Duodenal mucosa (tissue), 2 donors: ENCODE results near the gene ADCY1.

Source experiments
- H3K27ac ChIP-seq: one replicate; pipeline ENCODE4 v1.7.0; 2013; ENCODE audit warnings: low read depth, low read length
- H3K27me3 ChIP-seq, 2 donors: one replicate each; pipeline ENCODE4 v1.7.0; 2013; ENCODE audit warnings: low read length in 2 of 2, control low read depth in 1 of 2; ENCODE audit not compliant: insufficient read depth in 2 of 2, control insufficient read depth in 1 of 2
- H3K36me3 ChIP-seq, 2 donors: one replicate each; pipeline ENCODE4 v1.7.0; 2013; ENCODE audit warnings: low read length in 2 of 2, control low read depth in 1 of 2; ENCODE audit not compliant: insufficient read depth in 2 of 2, control insufficient read depth in 1 of 2
- H3K4me1 ChIP-seq, 2 donors: one replicate each; pipeline ENCODE4 v1.7.0; 2013; ENCODE audit warnings: low read length in 2 of 2, control low read depth in 1 of 2; ENCODE audit not compliant: insufficient read depth in 2 of 2, control insufficient read depth in 1 of 2
- H3K4me3 ChIP-seq, 2 donors: one replicate each; pipeline ENCODE4 v1.7.0; 2013; ENCODE audit warnings: low read length in 2 of 2, low read depth in 1 of 2
- H3K9ac ChIP-seq, 2 donors: one replicate each; pipeline ENCODE4 v1.7.0; 2013; ENCODE audit warnings: low read length in 2 of 2, low read depth in 1 of 2
- H3K9me3 ChIP-seq, 2 donors: one replicate each; pipeline ENCODE4 v1.7.0; 2013; ENCODE audit warnings: low read length in 2 of 2, control low read depth in 1 of 2; ENCODE audit not compliant: control insufficient read depth in 1 of 2

ADCY1 gene

DNA sequence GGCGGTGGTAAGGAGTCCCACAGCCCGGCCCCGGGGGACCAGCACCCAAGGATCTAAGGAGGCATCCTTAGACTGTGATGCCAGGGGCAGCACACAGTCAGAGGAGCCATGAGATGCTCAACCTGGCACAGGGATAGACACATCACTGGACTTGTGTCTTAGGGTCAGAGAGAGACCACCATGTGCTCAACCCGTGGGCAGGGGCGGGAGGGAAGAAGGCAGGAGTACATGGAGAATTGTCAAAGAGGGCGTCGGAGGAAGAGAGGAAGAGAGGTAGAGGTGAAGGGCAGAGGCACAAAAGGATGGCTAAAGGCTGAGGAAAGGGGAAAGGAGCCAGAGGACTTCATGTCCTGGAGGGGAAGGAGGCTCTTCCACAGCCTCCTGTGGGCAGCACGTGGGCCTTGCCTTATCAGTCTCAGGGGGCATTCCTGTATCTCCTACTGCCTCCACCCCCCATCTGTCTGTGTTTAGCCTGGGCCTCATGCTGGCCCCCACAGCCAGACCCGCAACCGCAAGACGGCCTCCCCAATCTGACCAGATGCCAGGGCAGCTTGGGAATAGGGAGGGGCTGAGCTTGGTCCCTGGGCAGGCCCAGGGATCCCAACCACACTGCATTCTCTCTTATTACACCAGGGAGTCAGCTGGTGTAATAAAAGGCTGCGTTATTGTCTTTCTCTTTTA is 2.2 kb downstream of the ADCY1 start:
- Histone ChIP-seq H3K4me1 (peaks cover 0 to 6% of the 10 kb centered on the region in 2 donors), H3K36me3 (no peaks in the 10 kb centered on the region), H3K27me3 (peaks cover 31 to 38% of the 10 kb centered on the region in 2 donors), H3K4me3 (no peak overlapping the region), H3K27ac (no peak overlapping the region), H3K9ac (no peak overlapping the region), H3K9me3 (no peaks in the 10 kb centered on the region)

DNA sequence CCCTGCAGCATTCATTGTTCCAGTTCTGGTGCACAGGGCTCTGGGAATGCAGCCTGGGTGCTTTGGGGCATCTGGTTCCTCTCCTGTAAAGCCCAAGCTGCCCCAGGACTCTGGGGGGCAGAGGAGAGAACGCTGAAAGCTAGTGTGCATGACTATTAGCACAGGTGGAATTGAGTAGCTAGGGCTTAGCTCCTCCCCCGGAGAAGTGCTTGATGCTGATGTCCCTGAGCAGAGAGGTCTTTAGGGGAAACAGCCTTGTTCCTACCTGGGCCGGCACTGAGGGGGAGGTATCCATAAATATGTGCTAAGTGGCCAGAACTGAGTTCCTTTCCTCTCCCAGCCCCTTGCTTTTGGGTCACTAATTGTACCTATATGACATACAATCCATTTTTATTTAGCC is 3.9 kb downstream of the ADCY1 start:
- H3K27me3 ChIP-seq, result peaks cover 28 to 33% of the 10 kb centered on the region in 2 donors

DNA sequence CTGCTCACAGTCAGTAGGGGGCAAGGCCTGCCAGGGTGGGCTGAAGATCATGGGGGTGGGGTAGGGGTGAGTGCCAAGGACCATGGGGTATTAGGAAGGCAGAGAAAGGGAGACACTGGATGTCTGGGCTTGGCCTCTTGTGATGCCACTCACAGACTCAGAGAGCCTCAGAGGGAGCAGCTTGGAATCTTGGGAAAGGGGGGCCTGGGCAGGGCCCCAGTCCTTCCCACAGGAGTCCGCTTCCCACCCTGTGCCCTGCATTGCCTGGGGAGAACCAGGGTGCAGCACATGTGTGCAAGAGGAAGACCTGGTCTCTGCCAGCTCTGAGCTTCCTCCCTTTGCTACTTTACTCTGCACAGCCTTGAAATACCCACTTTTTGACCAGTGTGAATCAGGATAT is 4.3 kb downstream of the ADCY1 start:
- Histone ChIP-seq H3K9ac (no peak overlapping the region), H3K27me3 (peaks cover 28% of the 10 kb centered on the region in 2 donors), H3K4me1 (peaks cover 0 to 6% of the 10 kb centered on the region in 2 donors), H3K4me3 (no peak overlapping the region), H3K36me3 (no peaks in the 10 kb centered on the region), H3K27ac (no peak overlapping the region), H3K9me3 (no peaks in the 10 kb centered on the region)

More for the DNA sequence above, 3.9 kb downstream of the ADCY1 start:
- Histone ChIP-seq H3K9ac (no peak overlapping the region), H3K4me1 (peaks cover 0 to 6% of the 10 kb centered on the region in 2 donors), H3K9me3 (no peaks in the 10 kb centered on the region), H3K4me3 (no peak overlapping the region), H3K36me3 (no peaks in the 10 kb centered on the region), H3K27ac (no peak overlapping the region)

DNA sequence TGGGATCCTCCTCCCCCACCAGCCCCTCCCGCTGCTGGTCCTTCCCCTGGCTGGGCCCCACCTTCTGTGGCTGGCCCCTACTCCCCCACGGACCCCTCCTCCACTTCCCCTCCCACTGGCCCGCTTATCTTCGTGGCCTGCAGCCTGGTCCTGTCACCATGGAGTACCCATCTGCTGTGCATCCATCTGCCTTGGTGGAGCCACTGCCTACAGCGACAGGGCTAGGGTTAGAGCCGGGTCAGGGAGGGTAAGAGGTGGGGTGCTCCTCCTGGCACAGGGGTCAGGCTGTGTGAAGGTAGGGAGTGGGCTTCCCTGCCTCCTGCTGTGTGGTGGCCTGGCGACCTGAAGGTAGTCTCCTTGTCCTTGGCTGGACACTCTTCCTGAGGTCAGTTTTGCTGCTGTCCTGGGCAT is 5.2 kb downstream of the ADCY1 start:
- Histone ChIP-seq H3K36me3 (no peaks in the 10 kb centered on the region), H3K4me3 (no peak overlapping the region), H3K27me3 (peaks cover 22 to 24% of the 10 kb centered on the region in 2 donors), H3K27ac (no peak overlapping the region), H3K9ac (no peak overlapping the region), H3K9me3 (no peaks in the 10 kb centered on the region), H3K4me1 (peaks cover 0 to 6% of the 10 kb centered on the region in 2 donors)

DNA sequence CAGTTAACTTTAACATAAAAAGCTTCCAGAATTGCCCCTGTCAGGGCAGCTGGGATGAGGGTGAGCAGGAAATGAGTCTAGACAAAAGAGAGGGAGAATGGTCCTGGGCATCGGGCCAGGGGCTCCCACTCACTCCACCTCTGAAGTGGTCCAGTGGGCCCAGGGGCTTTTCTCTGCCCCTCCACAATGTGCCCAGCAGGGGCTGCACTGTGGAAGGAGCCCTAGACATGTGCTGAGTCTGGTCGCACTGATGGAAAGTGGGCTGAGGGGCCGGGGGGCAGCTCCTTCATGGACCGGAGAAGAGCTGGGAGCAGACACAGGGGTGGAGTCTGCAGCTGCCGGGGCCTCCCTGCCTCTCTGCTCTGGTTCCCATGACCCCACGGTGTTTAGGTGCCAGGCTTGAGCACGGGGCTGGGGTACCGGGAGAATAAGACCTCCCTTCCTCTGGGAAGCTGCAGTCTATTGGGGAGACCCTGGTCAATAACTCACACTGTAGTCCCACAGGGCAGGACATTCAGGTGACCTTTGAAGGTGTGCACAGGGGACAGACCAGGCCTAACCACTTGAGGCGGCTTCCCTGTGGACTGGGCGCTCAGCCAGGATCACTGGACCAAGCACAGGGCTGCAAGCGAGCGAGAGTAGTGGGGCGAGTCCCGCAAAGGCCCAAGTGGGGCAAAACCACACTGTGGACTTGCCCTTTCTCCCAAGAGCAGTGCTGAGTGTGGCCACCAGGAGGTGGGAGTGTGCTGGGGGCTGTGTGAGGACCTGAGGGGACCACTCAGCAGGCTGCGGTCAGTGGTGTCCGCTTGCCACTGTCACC is 6.1 kb downstream of the ADCY1 start:
- Histone ChIP-seq H3K27ac (no peak overlapping the region), H3K9ac (no peak overlapping the region), H3K4me3 (no peak overlapping the region), H3K36me3 (no peaks in the 10 kb centered on the region), H3K27me3 (peaks cover 16 to 20% of the 10 kb centered on the region in 2 donors), H3K9me3 (no peaks in the 10 kb centered on the region), H3K4me1 (peaks cover 0 to under 1% of the 10 kb centered on the region in 2 donors)

DNA sequence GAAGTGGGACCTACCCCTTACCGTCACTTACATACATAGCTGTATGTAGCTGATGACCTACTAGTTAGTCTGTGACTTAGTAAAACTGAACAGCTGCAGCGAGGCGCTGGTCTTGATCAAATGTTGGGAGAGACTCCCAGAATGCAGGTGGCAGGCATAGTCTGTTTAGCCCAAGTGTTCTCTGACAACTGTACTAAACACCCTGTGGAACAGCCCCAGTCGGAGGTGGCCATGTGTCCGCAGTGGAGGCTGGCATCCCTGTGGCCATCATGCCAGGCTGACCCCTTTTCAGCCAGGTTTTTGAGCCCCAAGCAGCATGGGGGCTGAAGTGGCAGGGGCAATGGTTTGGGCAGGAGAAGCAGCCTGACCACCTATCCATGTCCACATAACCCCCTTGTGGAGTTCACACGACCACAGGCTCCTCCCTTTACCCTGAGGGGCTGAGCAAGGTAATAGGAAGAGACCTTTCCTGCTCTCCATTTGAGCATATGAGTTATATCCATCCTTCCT is 7.2 kb downstream of the ADCY1 start:
- H3K9me3 ChIP-seq, result no peaks in the 10 kb centered on the region
- peaks cover 6 to 11% of the 10 kb centered on the region in 2 donors for H3K27me3 ChIP-seq
- H3K9ac ChIP-seq, result no peak overlapping the region
- no peak overlapping the region for H3K4me3 ChIP-seq
- no peaks in the 10 kb centered on the region for H3K4me1 ChIP-seq
- no peak overlapping the region for H3K27ac ChIP-seq
- no peaks in the 10 kb centered on the region for H3K36me3 ChIP-seq

DNA sequence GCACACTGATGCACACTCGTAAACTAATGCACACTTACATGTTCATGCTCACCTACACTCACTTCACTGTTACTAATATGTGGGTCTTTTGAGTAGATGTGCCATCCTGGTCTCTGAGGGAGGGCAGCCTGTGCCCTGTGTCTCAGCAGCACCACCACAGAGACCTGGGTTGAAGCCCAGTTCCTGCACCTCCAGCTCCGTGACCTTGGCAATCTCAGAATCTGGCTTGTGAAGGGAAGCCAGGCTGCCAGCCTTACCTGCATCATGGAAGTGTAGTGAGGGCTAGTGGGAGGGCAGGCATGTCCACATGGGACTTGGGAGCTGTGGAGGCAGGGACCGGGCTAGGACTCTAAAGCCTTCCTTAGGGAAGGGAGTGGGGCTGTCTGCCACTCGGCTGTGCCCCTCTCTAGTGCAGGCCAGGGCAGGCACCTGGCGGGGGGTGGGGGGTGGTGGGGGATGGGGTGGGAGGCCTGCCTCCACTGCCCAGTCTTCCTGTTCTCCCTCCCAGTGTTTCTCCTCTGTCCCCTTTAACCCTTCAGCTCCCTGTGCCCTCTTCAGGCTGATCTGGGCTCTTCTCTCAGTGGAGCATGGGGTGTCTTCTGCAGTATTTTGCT is 8.1 kb downstream of the ADCY1 start:
- Histone ChIP-seq H3K4me3 (no peak overlapping the region), H3K27ac (no peak overlapping the region), H3K9me3 (no peaks in the 10 kb centered on the region), H3K36me3 (no peaks in the 10 kb centered on the region), H3K9ac (no peak overlapping the region), H3K27me3 (peaks cover 3 to 5% of the 10 kb centered on the region in 2 donors), H3K4me1 (no peaks in the 10 kb centered on the region)

DNA sequence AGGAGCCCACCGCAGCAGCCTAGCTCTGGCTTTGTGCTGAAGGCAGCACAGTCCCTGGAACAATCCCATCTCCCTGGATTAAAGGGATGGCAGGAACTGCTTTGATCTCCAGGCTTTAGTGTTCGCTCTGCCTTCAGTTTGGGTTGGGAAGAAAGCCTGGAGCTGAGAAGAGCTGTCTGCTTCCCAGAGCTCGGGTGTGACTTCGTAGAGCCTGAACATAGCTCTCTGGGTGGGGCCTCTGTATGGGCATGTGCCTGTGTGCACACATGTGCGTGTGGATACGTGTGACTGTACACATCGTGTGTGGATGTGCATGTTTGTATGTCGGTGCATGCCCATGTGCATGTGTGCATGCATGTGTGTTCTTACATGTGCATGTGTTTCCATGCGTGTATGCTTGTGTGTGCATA is 8.7 kb downstream of the ADCY1 start:
- H3K4me3 ChIP-seq, result no peak overlapping the region
- no peak overlapping the region for H3K9ac ChIP-seq
- no peaks in the 10 kb centered on the region for H3K9me3 ChIP-seq
- H3K27me3 ChIP-seq, result peaks cover 2 to 3% of the 10 kb centered on the region in 2 donors
- H3K4me1 ChIP-seq, result no peaks in the 10 kb centered on the region
- H3K36me3 ChIP-seq, result no peaks in the 10 kb centered on the region
- no peak overlapping the region for H3K27ac ChIP-seq

DNA sequence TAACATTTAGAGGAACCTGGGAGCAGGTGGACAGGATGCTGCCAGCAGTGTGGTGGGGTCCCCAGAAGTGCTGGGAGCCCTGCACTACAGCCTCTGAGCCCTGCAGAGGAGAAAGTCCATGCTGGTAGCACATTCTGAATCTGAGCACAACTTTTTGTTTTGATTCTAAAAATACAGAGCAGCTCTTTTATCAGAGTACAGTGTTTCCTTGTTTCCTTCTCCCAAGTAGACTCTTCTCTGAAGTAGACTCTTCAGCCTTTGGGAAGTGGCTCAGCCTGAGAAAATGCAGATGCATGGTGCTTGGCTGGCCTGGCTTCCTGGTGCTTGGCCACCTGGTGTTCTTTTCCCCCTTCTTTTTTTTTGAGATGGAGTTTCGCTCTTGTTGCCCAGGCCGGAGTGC is 9.1 kb downstream of the ADCY1 start:
- H3K4me1 ChIP-seq, result no peaks in the 10 kb centered on the region
- H3K27me3 ChIP-seq, result no peaks in the 10 kb centered on the region
- no peak overlapping the region for H3K9ac ChIP-seq
- H3K27ac ChIP-seq, result no peak overlapping the region
- no peaks in the 10 kb centered on the region for H3K36me3 ChIP-seq
- H3K9me3 ChIP-seq, result no peaks in the 10 kb centered on the region
- H3K4me3 ChIP-seq, result no peak overlapping the region
